HG03135 (cell line): ENCODE data around the gene SLC9A9.
A peak's percentile ranks its signal among the peaks of the same experiment; 100 is the strongest.

Experiments used
- ATAC-seq: cut with Tn5 transposase; IDR thresholded peaks from one replicate; pipeline ENCODE4 v1.9.1; 2021; ENCODE audit warnings: mild to moderate bottlenecking, moderate library complexity; ENCODE audit not compliant: unreplicated experiment

SLC9A9 gene

DNA sequence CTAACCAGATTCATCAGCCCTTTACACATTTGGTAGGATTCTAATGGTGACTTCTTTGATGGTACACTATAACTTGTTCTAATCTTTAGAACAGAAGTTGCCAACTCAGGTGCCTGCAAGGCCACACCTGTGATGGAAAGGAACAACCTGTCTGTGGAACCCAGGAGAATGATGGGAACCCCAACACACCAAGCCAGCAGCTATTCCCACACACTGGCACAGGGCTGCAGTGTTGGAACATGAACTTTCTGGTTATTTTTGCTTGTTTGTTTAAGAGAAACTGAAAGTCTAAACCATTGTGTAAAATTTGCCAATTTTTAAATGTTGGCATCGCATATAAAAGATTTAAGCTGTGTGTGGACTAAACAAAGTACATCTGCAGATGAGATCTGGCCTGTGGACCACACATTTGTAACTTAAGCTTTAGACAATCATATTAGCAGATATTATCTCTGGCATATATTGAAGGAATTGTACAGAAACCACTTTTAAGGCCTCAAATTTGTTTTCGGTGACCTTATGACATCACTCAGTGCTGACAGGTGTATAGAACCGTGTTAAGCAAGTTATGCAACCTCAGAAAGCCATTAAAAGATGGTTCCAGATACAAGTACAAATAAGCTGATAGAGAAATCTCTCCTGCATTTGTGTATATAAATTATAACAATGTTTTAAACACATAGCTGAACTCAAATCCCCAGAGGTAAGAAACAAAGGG lies 242.9 kb downstream of the SLC9A9 start:
- peak; percentile 41 for ATAC-seq

DNA sequence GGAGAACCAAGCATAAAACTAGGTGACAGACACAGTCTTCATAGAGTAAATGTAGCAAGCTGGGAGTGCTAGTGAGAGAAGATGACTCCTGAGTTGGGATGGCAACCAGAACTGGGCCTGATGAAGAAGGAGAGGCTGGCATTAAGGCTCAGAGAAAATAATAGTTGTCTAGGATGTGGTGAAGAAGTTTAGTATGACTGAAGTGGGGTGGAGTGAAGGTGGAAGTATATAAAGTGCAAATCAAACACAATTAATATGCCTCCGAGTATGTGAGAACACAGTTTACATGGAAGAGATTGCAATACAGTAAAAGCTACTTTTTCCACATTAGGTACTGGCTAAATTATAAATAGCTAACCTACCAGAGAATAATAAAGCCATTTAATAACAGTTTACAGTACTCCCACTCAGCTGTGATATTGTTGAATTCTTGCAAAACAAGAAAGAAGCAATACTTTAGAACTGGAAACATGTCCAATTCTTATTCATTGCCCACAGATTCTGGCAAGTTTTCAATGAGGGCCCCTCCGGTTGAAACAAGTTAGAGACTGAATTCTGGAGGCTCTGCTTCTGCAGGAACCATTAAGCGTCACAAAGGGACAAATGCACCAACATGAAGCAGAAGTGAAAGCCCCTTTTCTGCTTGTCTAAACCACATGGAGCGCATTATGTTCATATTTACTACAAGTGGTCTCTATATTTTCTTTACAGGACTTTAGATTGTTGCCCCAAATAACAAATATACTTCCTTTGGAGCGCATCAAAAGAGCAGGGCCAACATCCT lies 243.7 kb downstream of the SLC9A9 start:
- peak; percentile 82 for ATAC-seq

DNA sequence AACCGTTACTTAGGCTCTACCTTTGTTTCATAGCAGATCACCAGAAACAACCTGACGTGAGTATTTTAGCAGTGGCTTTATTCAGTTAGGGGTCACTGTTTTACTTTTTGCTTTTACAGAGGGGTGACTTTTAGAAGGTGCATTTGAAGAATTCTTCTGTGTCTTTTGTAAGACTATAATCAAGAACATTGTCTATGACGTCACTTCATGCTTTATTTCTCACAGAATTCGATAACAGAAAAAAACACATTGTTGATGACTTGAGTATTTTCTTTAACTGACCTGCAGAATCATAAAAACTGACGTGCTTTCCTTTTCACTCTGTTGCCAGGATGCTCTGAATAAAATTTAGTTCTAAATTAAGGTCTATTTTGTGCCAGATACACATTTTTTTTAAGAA lies 244.5 kb downstream of the SLC9A9 start:
- ATAC-seq: no peak

DNA sequence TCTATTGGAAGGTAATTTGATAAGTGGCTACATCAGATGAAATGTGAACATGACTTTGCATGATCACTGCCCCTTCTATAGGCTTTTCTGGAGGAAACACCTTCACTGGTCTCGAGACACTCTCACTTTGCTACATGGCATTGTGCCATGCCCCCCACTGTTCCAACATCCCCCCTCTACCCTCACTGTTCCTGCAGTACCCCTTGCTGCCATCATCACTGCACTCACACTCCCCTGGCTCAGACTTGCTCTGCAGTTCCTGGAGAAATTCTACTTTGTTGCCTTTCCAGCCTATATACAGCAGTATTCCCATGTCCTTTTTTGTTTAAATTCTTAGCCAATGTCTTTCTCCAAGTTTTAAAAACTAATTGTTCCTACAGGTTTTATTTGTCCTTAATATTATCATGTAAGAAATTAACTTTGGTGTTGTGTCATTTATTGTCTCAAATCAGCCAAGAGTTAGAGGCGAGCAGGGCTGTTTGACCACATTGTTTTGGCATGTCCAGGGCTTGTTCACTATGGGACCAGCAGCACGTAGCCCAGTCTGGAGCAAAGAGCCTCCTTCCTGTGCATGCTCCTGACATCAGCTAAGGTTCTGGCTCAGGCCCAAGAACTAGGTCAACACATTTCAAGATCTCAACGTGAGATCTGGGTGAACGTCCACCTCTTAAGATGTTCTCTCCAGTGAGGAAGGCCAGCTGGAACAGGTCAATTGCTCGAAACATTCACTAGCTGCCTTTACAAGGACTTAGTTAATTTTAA lies 246.4 kb downstream of the SLC9A9 start:
- no peak for ATAC-seq

DNA sequence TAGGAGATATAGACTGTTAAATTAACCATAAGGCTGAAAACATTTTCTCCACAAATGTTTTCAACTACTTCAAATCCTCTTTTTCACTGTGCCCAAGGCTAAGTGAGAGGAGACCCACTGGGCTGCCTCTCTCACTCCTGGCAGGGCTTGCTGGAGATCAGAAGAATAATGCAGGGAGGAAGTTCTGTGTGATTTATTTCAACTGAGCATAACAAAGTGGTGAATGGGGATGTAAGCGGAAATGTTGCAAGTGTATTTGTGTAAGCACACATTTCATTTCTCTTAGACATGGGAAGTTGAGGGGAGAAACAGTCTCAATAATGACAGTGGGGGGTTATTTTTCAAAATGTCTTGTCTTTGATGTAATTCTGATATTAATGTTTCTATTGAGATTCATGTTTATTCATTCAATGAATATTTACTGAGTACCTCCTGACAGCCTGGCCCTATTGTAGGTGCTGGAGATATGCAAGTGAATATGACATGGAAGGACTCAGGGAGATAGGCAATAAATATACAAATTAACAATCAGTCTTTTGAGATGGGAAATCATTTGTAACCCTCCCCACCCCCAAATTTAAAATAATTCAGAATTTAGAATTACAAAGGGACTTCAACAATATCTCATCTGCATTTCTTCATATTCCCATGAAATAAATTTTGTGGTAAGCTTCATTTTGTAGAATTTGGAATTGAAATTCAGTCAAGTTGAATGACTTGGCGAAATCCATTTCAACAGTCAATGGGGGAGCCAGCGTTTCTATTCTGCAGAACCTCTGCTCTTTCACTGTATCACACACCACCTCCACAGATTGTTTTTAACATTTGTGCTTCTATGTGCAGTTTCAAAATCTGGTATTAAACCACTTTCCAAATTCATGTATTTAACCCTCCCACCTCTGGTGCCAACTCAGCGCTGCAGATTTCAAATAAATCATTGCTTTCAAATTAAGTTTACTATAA lies 247.2 kb downstream of the SLC9A9 start:
- ATAC-seq: no peak

DNA sequence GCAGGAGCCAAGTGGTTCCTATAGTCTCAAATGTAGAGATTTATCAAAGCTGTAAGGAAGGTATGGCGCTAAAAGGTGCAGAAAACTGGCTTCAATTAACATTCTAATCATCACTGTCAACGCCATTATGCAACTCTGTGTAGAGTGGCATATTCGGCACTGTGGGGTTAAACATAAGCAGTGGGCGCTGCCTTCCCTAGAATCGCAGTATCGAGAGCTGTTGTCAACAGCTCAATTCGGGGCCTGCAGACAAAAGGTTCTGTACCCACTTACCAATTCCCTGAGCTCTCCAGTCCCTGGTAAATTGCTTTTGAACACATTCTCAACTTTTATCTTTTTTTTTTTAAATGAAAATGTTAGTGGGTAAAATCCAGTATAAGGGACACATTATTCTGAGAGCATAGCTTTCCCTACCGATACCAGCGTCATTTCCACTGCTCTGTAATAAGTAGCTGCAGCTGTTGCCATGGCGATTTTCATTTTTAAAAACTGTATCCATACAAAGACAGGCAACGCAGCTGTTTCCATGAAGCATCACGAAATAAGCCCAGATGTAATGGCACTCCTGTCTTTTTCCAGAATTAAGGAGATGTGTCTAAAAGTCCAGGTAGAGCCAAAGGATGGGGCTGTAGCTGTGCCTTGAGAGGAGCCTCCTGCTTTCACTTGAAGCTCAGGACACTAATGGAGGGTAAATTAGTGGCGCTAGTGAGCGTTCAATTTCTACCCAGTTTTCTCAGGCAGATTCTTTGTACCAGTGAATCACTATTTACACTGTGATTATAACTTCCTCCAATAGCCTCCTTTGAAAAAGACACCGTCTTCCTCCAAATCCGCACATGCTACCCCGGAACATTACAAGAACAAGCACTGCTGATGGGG lies 250.3 kb downstream of the SLC9A9 start:
- no peak for ATAC-seq

DNA sequence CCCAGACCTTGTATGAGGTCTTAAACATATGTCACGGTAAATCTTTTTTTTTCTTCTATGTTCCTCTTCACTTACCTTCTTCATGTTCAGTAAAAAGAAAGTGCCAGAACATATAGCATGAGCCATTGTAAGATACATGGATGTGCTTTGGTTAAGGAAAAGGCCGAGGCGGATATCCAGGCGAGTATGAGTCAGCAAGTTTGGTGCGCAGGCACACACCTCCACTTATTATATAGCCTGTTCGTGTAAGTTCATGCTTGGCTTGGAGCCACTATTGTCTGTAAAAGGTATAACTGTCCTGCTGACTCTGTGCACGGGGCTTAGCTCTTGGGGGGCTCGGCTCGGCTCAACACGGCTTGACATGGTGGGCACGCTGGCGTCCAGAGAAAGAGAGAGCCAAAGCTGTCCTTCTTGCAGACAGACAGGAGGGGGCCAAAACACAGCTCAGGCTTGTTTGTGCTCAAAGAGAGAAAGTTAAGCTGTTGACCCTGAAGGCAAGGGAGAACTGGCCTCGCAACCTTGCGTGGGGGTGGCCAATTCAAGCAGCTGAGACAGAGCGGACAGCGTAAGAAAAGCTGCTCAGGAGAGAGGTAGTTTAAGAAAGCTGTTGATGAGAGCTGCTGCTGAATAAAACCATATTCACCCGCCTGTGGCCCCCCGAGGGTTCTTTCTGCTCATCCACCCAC lies 251.2 kb downstream of the SLC9A9 start:
- ATAC-seq: no peak

DNA sequence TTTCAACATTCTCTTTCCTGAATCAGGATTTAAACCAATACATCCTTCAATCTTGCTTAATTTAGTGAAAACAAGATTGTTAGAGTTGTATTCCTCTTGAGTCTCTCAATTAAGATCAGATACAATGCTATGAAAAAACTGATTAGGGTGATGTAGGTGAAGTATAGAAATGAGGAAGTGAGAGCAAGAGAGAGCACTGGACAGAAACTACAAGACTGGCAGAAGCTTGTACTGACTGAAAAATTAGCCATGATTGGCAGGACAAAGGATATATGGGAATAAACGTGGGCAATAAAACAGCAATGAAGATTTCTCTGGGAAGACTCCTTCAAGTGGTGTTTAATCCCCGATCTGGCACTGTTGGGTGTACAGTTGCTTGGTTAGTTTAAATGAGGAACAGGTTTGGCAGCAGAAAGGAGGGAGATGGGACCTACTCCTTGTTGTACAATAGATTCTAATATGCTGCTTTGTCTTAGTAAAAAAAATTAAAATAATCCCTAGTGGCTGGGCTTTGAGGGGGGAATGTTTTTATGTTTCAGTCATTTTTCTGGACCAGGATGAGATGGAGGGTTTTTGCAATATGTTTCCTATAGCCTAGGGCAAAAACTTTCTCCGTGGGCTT lies 252.7 kb downstream of the SLC9A9 start:
- ATAC-seq: peak; percentile 94

DNA sequence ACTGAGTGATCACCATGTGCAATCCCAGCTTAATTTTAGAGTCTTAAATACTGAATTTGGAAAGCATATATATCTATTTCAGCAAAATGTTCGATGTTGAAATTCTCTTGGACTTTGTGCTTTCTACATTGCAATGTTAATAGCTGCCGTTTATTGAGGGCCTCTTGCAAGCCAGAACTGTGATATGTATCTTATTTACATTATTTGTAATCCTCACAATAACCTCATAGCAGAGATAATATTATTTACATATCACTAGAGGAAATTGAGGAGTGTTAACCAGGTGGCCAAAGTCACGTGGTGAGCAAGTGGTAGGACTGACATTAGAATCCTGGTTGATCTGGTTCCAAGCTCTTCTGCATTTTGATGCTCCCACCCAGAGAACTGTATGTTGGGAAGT lies 254.1 kb downstream of the SLC9A9 start:
- ATAC-seq: no peak

DNA sequence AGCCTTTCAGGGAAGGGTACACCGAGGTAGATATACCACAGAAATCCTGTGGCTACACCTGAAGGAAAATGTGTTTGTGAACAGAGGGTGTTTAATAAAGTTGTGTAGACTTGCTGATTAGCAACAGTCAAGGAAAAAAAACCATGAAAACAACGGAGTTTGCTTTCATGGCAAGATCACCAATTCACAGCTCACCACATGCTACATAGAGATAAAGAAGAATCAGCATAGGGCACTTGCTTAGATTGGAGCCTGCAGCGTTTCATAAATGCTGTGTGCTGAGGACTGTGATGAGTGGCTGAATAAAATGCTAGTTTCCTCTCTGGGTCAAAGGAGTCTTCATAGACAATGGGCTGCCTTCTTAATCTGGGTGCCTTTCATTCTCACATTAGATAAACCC lies 257.6 kb downstream of the SLC9A9 start:
- no peak for ATAC-seq

DNA sequence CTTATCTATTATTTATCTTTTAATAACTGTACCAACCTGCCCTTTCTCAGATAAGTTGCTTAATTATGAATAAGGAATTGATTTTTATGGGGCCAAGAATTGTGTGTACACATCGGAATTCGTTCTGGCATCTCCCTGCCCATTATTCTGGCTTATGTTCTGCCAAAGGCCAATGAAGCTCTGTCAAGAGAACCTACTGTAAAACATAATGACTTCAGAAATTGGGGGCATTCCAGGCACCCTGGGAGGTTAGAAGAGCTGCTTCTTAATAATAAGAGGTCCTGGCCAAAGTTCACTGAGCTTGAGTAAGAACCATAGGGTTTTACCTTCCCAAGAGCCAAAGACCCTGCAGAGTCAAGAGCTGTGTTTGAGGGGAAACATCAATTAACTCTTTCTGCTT lies 261.7 kb downstream of the SLC9A9 start:
- no peak for ATAC-seq

DNA sequence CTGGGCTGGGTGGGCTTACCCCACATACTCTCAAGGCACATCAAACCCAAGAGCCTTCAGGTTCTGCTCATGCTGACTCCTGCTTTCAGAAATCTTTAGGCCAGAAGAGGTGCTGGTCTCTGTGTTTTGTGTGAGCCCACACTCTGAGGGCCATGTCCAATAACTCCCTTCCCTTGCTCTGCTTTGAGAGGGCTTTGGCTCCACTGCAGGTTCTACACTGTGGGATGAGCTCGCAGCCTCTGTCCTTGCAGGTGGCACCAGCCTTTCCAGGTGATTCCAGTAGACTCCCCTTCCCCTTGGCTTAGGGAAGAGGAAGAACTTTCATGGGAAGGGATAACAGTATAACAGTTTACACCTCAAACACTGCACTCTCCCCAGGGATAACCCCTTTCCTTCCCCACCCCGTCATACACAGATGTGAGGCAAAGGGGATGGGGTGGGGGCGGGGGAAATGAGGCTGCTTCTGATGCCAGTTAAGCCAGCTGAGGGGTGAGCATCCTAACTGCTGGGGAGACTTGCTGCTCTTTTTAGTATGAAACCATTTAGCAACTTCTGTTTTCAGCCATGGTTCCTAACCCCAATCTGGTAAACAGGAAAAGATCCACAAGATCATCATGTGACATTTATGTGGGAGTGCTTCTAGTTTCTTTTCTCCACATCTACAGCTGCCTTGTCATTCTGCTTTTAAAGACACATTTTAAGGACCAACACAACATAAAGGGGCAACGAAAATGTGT lies 262.4 kb downstream of the SLC9A9 start:
- ATAC-seq: no peak

DNA sequence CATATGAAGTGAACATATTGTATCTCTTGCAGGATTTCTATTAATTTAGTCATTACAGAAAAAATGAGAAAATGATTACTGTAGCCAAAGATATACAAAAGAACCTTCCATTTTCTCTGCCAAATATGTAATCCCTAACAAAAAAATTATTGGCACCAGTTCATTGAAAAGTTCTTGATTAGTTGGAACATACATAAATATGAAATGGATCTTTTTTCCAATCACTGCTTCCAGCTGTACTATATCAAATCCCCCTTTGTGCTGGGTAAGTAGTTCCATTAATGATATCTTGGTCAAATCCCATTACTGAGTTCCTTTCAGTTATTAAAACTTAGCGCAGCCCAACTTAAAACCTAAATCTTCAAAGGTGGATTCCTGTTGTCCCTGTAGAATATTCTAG lies 263.8 kb downstream of the SLC9A9 start:
- no peak for ATAC-seq

DNA sequence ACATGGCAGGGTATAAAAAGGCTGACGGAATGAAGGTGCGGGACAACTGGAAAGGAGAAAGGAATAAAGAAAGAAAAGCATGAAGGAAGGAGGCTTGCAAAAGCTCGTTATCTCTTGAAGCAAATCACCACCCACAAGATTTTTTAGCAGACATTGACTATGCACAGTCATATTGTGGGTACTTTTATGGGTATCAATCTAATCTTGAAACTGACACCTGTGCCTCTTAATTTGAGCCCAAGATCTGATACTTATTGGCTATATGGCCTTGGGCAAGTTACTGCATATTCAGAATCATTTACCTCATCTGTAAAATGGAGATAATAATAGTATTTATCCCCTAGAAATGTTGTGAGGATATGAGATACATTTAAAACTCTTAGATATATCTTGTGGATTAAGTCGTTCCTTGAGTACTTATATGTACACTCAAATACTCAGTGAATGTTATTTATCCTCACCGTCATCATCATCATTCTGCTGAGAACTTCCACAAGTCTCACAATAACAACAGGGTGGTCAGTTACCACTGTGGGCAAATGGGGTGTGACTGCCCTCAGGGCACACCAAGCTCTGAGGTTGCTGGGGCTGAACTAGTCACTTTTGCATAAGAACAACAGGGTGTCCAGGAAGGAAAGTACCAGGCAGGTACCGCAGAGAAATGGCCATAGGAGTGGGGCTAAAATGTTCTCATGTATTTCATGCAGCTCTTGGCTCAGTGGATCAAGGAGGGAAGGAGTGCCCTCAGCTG lies 266.1 kb downstream of the SLC9A9 start:
- ATAC-seq: no peak

DNA sequence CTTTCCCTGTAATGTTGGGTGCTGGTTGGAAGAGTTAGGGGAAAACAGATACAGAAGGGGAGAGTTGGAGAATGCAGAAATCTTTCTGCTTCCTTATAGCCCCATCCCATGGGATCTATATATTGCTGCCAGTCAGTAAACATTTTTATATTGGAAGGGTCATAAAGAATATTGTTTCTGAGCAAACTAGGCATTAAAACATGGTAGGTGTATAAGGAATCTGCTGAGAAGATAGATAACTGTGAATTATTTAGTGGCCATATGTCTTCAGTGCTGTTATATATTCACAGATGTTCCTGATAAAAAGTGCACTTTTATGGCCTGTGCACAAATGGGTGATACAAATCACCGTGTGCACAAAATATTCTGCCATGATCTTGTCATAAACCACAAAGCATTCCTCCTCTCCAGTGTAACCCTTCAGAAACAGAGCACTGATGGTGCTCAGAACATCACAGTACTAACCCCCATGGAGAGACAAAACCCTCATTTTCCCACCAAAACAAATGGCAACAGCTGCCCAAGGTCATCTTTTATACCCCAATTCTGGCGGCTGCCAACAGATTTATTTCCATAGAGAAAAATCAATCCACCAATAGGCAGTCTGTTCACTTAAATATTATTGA lies 269.3 kb downstream of the SLC9A9 start:
- no peak for ATAC-seq

DNA sequence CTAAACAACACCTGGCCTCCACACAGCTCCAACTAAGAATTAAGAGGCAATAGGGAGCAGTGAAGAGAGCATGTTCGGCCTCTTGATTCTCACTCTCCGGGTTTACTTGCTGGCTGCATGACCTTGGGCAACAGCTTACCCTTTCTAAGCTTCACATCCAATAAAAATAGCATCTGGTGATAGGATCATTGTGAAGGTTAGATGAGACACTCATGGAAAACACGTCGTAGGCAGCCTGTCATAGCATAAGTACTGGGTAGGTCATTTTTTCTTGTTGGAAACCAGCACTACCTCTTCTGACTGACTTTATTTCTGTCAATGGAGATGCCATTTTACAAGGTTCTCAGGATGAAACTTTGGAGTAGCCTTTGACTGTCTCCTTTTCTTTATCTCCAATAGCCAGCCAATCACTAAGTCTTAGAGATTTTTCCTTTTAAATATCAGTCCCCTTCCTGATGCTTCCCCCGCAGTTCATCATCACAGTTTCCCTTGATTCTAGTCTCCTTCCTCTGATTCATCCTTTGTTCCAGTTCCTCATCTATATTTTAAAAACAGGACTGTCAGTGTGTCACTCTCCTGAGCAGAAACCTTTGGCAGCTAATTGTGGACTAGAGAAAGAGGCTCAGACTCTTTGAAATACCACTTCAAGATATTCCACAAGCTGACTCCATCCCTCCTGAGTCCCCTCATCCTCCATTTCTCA lies 271.5 kb downstream of the SLC9A9 start:
- ATAC-seq: no peak
